Activated CD8-positive, alpha-beta memory T cell treated with anti-CD3 and anti-CD28 coated beads, Interleukin-2, amount 50 U/mL, for 24 hours (primary cell): ENCODE measurements around the gene KIF3C.
"Not testable (repeated sequence)": the region's sequence is repeated elsewhere in the genome, so short reads cannot be mapped to it uniquely, and the experiment has no call there.

Source experiments
- DNase-seq: peaks from one replicate; pipeline ENCODE4 v3.0.0-alpha.2; 2020; ENCODE audit errors: extremely low read depth

Gene KIF3C

DNA sequence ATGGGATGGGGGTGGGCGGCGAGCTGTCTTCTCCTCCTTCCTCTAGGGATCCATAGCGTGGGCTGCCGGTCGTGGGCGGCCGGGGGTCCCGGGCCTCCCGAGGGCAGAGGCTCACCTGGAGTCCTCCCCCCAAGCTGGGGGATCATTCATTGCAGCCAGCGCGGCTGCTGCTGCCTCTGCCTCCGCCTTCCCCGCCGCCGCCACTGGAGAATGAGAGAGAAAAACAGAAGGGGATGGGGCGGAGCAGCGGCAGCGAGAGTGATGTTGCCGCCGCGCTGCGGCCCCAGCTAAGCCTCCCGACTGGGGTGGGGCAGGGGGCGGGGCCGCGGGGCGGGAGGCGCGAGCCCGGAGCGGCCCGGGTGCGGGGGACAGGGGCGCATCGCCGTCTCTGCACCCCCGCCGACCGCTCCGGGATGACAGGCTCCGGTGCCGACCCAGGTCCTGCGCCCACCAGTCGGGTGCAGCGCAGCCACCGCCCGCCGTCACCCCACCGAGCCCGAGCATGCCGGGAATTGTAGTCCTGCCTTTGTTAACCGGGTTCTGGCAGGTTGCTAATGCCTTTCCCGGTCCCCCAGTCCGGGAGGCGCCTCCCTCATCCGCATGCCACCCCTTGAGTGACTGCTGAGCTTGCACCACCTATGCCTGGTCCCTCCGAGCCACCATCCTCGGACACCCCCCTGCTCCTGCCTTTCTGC, at the start of gene KIF3C:
Gene KIF3C, minus strand, starts transcription at position 225 of the 695 bp plus-strand sequence. CDS start 580 bp downstream, outside the sequence.
- DNase-seq = peak; percentile 30

DNA sequence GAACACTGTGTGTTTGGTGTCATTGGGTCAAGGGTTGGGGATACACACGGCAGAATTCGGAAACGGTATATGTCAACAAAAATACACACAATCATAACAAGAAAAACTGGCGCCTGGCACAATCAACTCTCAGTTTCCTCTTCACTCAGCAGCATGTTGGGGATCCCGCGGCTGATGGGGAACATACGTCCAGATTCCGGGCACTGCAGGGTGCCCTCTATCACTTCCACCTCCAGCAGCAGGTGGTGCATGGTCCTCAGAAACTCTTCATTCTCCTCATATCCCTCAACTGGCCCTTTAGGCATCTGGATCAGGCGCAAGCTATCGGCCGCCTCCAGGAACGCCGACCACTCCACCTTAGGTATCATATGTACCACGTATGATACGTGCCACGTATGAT, 45.8 kb upstream of the KIF3C start:
- DNase-seq = not testable (repeated sequence)

DNA sequence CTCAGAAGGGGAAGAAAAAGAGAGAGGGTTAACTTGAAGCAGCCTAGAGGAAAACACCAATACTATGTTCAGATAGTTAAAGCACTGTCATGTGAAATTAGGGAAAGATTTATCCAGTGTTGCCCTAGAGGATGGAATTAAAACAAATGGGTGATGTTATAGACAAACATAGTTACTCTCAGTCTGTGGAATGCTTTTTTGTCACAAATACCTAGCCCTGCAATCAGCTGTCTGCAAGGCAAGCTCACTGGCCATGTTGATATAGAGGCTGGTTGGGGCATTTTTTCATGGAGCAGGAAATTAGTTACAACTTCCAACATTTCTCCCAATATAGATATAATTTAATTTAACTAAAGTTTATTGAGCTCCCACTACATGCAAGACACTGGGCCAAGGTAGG, 43.2 kb upstream of the KIF3C start:
- no peak for DNase-seq

DNA sequence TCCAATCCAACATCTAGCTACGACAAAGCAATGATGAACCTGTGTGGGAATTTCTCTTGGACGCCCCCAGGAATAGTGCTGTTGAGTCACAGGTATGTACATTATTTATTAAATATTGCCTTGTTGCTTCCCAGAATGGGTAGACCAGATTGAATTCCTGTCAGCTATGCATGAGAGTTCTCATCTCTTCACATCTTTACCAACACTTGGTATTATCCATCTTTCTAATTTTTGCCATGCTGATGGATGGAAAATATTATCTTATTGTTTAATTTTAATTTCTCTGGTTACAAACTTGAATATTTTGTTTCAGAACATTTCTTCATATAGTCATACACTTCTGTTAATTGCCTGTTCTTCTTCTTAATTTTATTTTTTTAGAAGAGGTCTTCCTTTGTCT, 42.0 kb upstream of the KIF3C start:
- no peak for DNase-seq

DNA sequence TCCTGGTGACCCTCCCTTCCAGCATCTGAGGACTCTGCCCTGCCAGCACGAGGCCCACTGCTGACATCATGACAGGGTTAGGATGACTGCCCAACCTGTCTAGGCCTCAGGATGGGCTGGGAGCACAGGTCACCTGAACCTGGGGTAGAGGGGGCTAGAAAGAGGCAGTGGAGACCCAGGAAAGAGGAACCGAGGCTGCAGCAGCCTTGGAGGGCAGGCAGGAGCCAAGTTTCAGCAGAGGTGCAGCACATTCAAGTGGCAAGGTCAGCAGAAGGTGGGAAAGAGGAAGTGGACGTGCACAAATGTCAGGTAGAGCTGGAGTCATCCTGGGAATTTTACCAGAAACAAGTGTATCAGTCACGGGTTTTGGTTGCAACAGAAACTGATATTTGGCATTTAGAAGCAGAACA, 37.9 kb upstream of the KIF3C start:
- no peak for DNase-seq

- no peak for DNase-seq
Measured at GRCh38 chr2:26018184-26019055, 36.1 kb upstream of the KIF3C start.

DNA sequence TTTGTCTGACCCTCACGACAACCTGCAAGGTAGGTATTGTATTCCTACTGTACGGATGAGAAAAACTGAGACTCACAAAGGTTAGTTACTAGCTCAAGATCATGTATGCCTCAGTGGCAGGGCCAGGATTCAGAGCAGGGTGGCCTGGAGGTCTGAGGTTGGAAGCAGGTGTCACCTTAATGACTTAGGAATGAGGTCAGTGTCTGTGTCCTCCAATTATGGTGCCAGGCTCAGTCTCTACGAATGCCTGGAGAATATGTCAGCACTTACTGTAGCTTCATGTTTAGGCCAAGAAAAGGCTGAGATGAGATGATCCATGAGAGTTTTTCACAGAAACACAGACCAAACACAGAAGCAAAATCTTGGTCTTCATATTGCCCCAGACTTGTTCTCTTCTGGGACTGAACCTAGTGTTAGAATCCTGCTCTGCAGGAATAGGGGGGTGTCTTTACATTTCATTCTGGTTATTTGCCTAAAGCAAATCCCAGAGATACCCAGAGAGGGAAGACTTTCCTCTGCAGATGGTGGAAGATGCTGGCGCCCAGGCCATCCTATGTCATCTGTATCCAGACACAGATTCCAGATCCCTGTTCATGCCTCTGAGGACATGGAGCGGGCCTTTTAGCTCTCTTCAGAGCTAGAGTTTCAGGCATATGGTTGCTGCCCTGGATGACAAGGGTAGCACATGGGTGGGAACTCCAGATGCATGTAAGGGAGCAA, 35.3 kb upstream of the KIF3C start:
- no peak for DNase-seq

DNA sequence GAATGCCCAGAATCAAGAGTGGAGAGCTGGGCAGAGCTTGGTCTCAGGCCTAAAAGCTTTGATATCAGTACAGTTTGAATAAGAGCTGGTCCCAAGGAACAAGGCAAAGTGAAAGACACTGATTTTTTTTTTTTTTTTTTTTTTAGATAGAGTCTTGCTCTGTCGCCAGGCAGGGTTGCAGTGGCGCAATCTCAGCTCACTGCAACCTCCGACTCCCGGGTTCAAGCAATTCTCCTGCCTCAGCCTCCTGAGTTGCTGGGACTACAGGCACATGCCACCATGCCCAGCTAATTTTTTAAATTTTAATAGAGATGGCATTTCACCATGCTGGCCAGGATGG, 34.4 kb upstream of the KIF3C start:
- DNase-seq = not testable (repeated sequence)

DNA sequence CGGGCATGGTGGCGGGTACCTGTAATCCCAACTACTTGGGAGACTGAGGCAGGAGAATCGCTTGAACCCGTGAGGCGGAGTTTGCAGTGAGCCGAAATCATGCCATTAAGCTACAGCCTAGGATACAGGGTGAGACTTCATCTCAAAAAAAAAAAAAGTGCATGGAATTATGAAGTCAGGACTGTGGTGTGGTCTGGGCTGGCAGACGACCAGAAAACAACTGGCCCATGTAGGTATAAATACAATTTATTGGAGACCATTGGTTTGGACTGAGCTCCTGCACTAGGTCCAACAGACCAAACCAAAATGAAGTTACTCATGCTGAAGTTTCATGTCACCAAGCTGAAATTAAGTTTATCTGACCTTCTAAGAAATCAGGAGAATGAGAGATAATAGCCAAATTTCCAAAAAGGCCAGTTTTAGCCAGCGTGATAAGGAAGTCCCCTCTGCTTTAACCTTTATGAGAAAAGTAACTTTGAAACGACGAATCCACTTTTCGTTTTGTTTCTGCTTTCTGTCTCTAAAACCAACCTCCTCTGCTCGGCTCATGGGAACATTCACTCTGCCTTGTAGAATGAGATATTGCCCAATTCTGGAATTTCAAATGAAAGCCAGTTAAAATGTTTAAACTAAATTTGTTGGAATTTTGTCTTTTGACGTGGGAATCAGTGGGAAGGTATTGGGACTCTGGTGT, 33.9 kb upstream of the KIF3C start:
- DNase-seq = no peak

DNA sequence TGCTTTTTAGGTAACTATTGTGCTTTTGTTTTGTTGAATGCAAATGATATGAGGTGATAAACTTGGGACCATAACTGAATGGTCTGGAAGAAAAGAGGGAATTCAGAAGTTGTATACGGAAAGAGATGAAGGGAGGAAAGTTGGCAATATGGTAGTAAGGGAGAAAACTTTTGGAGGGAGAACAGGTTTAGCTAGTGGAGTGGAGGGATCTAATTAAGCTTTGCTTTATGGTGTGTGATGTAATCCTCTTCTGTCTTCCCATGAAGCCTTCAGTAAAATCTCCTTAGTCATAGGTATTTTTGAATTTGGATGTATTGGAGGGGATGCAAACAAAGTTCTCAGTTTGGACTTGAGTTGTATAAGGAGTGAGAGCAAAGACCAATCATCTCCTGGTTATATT, 31.4 kb upstream of the KIF3C start:
- DNase-seq = no peak

GRCh38 chr2:26011990-26012856, 29.9 kb upstream of the KIF3C start:
- no peak for DNase-seq

GRCh38 chr2:26011609-26011989, 29.3 kb upstream of the KIF3C start:
- DNase-seq = no peak

GRCh38 chr2:26010943-26011342, 28.6 kb upstream of the KIF3C start:
- DNase-seq = no peak

DNA sequence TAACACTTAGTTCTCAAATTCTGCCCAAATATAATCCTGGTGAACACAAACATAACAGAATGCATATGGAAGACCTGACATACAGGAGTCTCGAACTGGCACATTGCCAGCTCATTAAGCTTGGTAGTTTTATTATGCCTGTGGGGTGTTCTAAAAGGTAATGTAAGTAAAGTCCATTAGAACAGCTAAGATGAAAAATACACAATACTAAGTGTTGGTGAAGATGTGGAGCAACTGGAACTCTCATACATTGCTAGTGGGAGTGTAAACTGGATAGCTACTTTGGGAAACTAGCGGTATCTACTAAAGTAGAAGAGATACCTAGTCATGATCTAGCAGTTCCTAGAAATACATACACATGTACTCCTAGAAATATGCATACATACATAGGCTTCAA, 27.3 kb upstream of the KIF3C start:
- DNase-seq = no peak

GRCh38 chr2:26008851-26009566, 26.7 kb upstream of the KIF3C start:
- no peak for DNase-seq

DNA sequence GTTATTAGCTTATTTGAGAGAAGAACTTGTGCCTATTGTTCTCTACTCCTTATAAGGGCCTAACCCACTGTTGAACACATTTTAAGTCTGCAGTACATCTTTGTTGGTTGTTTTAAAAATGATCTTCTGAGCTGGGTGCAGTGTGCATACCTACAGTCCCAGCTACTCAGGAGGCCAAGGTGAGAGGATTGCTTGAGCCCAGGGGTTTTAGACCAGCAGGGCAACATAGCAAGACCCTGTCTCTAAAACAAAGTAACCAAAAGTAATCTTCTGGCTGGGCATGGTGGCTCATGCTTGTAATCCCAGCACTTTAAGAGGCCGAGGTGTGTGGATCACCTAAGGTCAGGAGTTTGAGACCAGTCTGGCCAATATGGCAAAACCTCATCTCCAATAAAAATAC, 25.8 kb upstream of the KIF3C start:
- no peak for DNase-seq

GRCh38 chr2:26002632-26003310, 20.5 kb upstream of the KIF3C start:
- DNase-seq = no peak

- no peak for DNase-seq
Measured at GRCh38 chr2:26001743-26002351, 19.6 kb upstream of the KIF3C start.

DNA sequence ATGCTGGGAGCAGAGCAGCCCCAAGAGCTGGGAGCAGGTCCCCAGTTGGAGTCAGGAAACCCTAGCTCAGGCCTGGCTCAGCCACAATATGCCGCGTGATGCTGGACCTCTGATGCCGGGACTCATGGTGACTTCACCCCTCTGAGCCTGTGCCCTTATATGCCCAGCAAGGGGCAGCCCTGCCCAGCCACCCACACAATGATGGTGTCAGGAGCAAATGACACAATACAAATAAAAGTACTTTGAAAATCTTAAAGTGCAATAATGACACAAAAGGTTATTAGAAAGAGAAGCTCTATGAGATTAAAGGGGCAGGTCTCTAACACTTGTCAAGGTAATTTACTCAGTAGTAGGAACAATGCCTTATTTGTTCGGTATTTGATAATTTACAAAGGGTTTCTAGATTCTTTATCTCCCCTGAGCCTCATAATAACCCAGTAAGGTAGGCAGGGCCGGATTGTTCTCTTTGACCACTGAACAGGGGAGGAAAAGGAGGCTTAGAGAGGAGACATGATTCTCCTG, 18.3 kb upstream of the KIF3C start:
- no peak for DNase-seq
